Kidney epithelial cell (primary cell): ENCODE measurements around the gene KIR2DL1. TPM values are rescaled to one million over a fixed set of nuclear protein-coding genes. Genes with fewer than 3 reads are reported as not detected.

Experiments used
- DNase-seq: peaks from one replicate; pipeline ENCODE4 v3.0.0-alpha.2; 2010; ENCODE audit warnings: low read depth
- H3K27me3 ChIP-seq: 2 replicates; pipeline ENCODE4 v1.6.0; 2011; ENCODE audit warnings: low read length; ENCODE audit not compliant: control insufficient read depth, insufficient read depth
- H3K36me3 ChIP-seq: 2 replicates; pipeline ENCODE4 v1.5.1; 2011; ENCODE audit warnings: low read length; ENCODE audit not compliant: control insufficient read depth, insufficient read depth
- H3K4me3 ChIP-seq: 2 replicates; pipeline ENCODE4 v1.5.1; 2011; ENCODE audit warnings: low read depth, mild to moderate bottlenecking, control low read depth, low read length
- total RNA-seq: library from RNA; depleted of rRNA; stranded (reverse); fragments of >200 nt; gene quantifications from 2 replicates; pipeline ENCODE4 v1.2.3, GENCODE V29; 2015
- TF ChIP-seq, protein P1 (sequence below): IDR thresholded peaks from 2 replicates; pipeline ENCODE4 v1.5.1; 2011; ENCODE audit warnings: mild to moderate bottlenecking, moderate library complexity, low read length, control low read depth, inconsistent platforms; ENCODE audit not compliant: insufficient read depth, poor library complexity, severe bottlenecking

KIR2DL1 gene
- total RNA-seq, 1 donor from 2014 or later = not detected

DNA sequence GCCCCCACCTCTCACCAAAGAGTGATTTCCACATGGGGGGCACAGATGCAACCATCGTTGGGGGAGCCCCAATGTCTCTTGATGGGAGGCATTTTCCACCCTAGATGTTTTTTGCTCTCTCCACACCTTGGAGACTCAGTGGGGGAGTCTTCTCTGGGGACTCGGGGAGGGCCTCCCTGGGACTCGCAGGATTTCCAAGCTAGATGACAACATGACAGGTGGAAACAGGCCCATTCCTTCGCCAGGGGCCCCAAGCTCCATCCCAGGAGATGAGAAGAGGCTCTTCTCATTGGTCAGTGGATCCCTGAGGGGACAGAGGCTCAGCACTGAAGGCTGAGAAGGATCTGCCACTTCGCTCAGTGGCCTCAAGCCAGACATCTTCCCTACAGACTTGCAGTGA lies 21.1 kb downstream of the KIR2DL1 start:
- TF ChIP-seq, protein P1, sequence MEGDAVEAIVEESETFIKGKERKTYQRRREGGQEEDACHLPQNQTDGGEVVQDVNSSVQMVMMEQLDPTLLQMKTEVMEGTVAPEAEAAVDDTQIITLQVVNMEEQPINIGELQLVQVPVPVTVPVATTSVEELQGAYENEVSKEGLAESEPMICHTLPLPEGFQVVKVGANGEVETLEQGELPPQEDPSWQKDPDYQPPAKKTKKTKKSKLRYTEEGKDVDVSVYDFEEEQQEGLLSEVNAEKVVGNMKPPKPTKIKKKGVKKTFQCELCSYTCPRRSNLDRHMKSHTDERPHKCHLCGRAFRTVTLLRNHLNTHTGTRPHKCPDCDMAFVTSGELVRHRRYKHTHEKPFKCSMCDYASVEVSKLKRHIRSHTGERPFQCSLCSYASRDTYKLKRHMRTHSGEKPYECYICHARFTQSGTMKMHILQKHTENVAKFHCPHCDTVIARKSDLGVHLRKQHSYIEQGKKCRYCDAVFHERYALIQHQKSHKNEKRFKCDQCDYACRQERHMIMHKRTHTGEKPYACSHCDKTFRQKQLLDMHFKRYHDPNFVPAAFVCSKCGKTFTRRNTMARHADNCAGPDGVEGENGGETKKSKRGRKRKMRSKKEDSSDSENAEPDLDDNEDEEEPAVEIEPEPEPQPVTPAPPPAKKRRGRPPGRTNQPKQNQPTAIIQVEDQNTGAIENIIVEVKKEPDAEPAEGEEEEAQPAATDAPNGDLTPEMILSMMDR = no peak
- H3K36me3 ChIP-seq = no peaks in the 10 kb centered on the region
- no peak overlapping the region for H3K4me3 ChIP-seq

DNA sequence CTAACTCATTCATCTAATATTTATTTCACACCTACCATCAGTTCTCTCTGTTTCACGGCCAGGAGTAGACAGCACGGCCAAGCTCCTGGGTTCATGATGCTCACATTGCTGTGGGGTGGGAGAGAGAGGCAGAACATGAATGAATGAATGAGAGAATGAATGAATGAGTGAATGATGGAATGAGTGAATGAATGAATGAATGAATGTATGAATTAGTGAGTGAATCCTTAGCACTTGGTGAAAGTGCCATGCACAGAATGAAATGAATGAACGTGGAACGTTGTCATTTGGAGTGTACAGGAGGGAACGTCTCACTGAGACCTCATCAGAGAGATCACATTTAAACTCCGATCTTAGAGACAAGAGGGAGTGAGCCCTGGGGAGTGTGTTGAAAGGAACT lies 21.9 kb downstream of the KIR2DL1 start:
- TF ChIP-seq, protein P1 = no peak
- no peak overlapping the region for H3K4me3 ChIP-seq
- no peaks in the 10 kb centered on the region for H3K27me3 ChIP-seq
- H3K36me3 ChIP-seq = no peaks in the 10 kb centered on the region
- DNase-seq = no peak

More for the DNA sequence above, 21.1 kb downstream of the KIR2DL1 start:
- DNase-seq = no peak
- H3K27me3 ChIP-seq = no peaks in the 10 kb centered on the region

DNA sequence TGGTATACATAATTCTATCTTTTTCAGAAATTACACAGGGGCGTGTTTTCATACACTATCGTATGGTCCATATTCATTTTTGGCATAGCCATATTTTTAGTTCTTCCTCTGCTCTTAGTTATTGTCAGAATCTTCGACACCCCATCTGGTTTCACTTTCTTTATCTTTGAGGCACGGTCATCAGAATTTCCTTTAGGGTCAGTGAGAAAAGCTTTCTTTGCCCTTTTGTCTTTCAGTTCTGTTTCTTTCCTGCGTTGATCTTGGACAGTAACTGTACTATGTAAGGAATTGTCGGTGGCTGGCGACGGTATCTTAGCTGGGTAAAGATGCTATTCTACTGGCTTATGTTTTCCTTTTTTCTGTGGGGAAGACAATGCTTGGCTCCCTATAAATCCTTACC lies 23.2 kb downstream of the KIR2DL1 start:
- Histone ChIP-seq H3K4me3 (no peak overlapping the region), H3K27me3 (no peaks in the 10 kb centered on the region), H3K36me3 (no peaks in the 10 kb centered on the region)
- DNase-seq = no peak
- TF ChIP-seq, protein P1 = no peak

DNA sequence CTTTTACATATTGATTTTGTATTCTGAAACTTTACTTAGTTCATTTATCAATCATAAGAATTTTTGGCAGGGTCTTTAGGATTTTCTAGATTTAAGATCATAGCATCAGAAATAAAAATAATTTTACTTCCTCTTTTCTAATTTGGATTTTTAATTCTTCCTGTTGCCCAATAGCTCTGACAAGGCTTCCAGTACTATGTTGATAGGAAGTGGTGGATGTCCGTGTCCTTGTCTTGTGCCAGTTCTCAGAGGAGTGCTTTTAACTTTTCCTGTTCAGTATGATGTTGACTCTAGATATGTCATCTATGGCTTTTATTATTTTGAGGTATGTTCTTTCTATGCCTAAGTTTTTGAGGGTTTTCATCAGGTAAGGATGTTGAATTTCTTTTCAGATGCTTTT lies 26.2 kb downstream of the KIR2DL1 start:
- TF ChIP-seq, protein P1 = no peak
- no peak for DNase-seq
- Histone ChIP-seq H3K27me3 (no peaks in the 10 kb centered on the region), H3K4me3 (no peak overlapping the region), H3K36me3 (no peaks in the 10 kb centered on the region)

DNA sequence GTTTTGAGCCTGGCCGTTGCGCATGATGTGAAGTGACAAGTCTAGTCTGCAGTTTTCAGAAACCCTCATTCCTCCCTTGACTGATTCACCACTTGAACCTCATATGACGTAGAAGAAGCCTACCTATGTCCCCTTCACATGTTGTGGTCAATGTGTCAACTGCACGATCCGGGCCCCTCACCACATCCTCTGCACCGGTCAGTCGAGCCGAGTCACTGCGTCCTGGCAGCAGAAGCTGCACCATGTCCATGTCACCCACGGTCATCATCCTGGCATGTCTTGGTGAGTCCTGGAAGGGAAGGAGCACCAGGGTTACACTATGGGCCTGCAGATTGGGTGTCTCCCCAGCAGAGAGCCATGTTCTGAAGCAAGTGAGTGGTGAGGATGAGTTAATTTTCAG lies 33.8 kb downstream of the KIR2DL1 start, which contains the start of gene KIR2DL4:
Gene KIR2DL4, plus strand, starts transcription at position 201 of the 400 bp plus-strand sequence. Its CDS starts 42 bp downstream, at position 243.
- TF ChIP-seq, protein P1 = no peak
- H3K36me3 ChIP-seq = no peaks in the 10 kb centered on the region
- DNase-seq = no peak
- no peak within 1 kb of the TSS for H3K4me3 ChIP-seq
- H3K27me3 ChIP-seq = no peaks in the 10 kb centered on the region

DNA sequence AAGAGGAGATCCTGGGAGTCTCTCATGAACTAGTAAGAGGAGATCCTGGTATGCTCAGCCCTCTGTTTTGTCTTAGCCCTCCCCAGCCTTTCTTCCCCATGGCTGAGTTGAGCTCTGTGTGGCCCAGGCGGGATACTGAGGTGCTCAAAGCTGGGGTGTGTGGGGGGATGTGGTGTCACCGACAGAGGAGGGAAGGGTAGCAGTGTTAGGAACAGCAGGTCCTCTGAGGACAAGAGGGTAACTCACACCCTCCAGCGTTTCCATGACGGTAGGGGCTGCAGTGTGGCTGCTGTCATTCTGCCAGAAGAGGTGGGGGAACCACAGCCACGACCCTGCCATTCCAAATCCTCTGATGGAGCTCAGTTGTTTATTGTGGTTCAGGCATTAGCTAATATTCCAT lies 34.5 kb downstream of the KIR2DL1 start:
- DNase-seq = no peak
- Histone ChIP-seq H3K36me3 (no peaks in the 10 kb centered on the region), H3K27me3 (no peaks in the 10 kb centered on the region), H3K4me3 (no peak overlapping the region)
- TF ChIP-seq, protein P1 = no peak
